GM23248 (cell line): ENCODE measurements around the gene TMPRSS11A.

Experiments used
- EZH2 ChIP-seq: fragments of 200-600 bp; sonication (generic); IDR thresholded peaks from 2 replicates; pipeline ENCODE4 v1.6.1; 2018; ENCODE audit warnings: antibody characterized with exemption, mild to moderate bottlenecking; ENCODE audit not compliant: insufficient read depth, poor library complexity, severe bottlenecking
- EZH2phosphoT487 ChIP-seq: fragments of 200-600 bp; sonication (generic); IDR thresholded peaks from 2 replicates; pipeline ENCODE4 v1.6.1; 2018; ENCODE audit warnings: antibody characterized with exemption, moderate library complexity, mild to moderate bottlenecking, low read depth; ENCODE audit not compliant: insufficient read depth

DNA sequence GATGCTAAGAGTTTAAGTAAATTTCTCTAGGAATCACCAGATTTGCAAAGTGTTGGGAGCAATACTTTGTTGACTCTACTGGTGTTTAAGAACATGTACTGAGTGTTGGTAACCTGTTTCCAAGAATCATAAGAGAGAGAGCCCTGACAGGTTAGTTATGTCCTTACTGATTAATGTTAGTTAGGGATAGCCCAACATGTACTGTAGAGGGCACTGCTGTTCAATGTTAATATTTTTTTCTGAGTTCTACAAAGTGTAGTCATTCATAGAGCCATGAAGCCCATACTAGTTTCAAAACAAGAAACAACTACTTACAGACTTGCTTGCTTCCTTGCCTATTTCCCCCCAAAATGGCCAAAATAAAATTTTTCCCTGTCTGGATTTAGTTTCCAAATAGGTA is 91.4 kb downstream of the TMPRSS11A start:
- TF ChIP-seq EZH2phosphoT487, result no peak
- TF ChIP-seq EZH2, result no peak
